Activated T-cell treated with anti-CD3 and anti-CD28 coated beads for 48 hours (primary cell): Measurements from ENCODE around the gene PKP1.

Source experiments
- DNase-seq: peaks from one replicate; pipeline ENCODE4 v3.0.0-alpha.2; 2020; ENCODE audit warnings: low read depth

PKP1 gene

DNA sequence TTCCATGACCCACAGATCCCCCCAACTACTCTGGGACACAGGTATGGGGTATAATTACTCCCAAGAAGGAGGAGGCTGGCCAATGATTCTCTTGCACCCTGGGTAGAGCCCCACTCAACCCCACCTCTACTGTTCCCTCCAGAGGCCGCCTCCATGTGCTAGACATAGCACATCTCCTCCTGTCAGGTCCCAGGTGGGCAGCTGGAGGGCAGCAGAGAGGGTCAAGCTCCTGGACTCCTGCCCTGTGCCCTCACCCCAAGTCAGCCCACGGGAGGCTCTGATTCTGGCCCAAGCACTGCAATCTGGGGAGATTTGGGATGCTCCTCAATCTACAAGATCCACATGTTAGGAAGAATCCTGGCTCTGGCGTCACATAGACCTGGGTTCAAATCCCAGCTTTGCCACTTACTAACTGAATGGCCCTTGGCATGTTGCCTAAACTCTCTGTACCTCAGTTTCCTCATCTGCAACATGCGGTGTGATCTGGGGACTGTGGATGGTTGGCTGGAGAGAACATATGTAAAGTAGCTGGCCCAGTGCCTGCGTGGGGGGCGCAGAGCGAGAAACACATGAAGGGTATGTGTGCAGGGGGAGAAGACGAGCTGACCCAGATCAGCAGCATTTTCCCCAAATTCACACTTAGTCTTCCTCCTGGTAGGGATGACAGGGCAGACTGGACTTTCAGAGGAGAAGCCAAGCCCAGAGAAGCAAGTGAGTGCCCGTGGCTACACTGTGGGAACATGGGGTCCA lies 71.0 kb downstream of the PKP1 start:
- no peak for DNase-seq

DNA sequence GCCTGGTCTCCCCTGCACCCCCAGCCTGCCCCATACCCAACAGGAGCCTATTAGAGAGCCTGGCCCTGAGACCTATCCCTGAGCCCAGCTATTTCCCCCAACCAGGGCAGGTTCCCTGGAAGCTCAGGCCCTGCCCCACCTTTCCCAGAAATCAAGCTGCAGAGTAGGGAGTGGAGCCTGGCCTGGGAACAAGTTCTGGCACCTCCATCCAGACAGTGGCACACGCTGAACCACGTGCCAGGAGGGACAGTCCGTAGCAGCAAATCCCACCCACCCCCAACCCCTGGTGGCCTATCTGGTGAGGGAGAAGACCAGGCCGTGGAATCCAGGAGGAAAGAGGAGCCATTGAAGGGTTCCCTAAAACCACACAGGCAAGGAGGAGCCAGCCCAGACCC lies 71.6 kb downstream of the PKP1 start:
- no peak for DNase-seq

DNA sequence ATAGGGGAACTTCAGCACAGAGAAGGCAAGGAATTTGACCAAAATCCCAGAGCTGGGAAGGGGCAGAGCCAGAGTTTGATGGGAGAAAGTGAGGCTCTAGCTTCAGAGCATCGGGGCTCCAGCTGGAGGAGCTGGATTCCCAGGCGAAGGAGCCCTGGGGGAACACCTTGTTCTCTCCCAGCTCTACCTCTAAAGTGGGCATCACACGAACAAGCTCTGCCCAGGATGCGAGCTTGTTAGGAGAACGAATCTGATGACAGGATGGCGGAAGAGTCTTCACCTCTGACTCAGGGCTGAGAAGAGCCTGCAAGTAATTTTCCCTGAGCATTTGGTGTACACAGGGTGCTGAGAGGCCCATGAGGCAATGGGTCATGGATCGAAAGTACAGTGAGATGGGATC lies 72.2 kb downstream of the PKP1 start:
- no peak for DNase-seq

DNA sequence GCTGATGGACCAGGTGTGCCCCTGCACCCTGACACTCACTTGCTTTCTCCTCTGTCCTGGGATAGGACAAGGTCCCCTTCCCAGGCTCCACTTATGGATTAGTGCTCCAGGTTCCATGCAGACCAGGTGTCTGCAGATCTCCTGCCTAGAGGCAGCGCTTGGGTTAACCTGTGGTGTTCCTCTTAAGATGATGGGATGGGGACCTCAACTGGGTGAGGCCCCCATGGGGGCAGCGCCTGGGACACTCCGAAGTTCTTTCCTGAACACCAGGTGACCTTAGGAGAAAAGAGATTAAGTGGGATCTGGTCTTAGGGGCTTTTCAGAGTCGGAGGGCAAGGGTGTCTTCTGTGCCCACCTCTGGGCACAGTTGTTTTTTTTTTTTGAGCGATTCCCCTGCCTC lies 72.9 kb downstream of the PKP1 start:
- DNase-seq = no peak

DNA sequence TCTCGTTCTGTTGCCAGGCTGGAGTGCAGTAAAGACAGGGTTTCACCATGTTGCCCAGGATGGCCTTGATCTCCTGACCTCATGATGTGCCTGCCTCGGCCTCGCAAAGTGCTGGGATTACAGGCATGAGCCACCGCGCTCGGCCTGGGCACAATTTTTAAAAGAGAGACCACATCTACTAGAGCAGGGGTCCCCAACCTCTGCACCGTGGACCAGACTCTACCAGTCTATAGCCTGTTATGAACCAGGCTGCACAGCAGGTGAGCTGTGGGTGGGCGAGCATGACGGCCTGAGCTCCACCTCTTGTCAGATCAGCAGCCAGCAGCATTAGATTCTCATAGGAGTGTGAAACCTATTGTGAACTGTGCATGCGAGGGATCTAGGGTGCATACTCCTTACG lies 73.4 kb downstream of the PKP1 start:
- DNase-seq = no peak

DNA sequence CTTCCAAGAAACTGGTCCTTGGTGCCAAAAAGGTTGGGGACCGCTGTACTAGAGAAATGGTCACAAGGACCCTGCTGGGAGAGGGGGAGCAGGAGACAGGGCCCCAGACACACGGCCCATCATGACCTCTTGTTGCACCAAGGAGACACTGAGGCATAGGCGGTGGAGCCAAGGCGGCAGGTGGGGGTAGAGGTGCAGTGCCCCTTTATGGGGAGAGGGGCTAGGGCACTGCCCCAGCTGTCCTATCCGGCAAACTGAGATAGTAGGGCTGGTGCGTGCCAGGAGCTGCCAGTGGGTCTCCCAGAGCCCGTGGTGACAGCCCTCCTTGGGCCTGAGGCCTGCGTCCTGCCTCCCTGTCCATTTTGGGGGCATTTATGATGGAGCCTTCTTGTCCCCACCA lies 73.9 kb downstream of the PKP1 start:
- DNase-seq = no peak

DNA sequence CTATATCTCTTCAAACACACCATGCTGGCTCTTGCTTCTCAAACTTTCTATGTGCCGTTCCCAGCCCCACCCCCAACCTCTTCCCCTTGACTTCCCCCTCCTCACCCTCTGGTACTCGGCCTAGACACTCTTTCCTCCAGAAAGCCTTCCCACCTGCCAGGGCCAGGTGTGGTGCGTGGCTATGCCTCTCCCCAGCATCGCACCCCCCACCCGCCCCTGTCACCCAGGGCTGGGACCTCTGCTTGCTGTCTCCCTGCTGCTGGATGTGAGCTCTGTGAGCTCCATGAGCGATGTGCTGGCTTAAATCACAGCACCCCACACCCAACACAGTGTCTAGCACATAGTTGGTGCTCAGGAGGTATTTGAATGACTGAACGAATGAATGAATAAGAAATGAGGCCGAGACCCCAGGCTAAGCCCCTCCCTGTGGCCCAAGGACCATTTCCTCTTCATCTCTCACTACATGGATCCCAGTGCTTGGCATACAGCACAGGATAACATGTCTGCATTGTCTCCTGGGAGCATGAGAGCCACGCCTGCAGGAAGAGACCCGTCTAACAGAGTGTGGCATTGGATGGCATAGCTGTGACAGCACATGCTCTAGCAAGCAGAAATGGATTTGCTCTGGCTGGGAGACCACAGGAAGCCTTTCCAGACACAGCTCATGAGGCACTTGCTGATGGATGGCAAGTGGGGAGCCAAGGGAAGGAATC lies 74.5 kb downstream of the PKP1 start:
- no peak for DNase-seq

DNA sequence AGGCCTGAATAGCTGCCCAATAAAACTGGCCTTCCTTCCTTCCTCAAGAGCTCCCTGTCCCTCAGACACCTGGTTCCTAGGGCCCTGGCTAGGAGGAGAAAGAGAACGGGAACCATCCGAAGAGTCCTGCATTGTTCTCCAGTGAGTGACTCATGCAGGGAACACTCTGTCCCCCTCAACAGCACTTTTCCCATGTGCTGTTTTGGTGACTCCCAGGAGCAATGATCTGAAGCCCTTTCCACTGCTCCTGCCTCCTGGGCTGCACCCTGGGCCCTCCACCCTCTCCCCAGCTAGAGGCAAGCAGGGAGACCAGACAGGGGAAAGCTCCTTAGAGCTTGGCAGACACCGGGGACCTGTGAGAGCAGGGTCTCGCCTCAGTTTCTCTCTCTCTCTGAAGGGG lies 75.3 kb downstream of the PKP1 start:
- DNase-seq = no peak

DNA sequence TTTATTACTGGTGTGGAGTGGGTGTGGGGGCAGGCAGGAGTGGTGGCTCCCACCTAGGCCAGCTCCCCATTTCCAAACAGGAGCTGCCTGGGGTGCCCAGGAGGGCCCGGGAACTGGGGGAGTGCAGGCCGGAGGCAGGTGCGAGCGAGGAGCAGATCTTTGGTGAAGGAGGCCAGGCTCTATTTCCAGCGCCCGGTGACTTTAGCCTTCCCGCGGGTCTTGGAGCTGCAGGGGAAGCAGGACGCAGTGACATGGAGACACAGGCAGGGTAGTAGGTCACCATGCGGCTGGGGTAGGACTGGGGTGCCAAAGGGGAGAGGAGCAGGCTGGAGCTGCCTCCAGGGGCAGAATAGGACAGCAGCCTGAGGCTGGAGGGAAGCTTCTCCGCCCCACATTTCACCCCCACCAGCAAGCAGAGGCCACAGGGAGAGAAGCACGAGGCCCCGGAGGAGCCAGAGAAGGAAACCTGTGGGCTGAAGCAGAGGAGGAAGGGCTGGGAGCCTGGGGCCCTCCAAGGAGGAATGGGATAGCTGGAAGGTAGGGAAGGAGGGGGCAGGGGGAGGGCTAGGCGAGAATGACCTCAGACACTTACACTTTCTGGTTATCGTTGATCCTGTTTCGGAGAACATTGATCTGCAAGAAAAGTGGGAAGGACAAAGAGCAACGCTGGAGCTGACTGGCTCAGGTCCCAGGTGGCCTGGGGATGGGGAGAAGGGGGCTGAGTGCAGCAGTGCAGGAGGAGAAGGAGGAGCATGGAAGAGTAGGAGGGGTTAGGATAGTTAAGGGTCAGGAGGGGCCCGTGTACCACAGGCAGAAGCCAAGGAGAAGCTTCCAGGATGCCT lies 75.9 kb downstream of the PKP1 start:
- DNase-seq = no peak

DNA sequence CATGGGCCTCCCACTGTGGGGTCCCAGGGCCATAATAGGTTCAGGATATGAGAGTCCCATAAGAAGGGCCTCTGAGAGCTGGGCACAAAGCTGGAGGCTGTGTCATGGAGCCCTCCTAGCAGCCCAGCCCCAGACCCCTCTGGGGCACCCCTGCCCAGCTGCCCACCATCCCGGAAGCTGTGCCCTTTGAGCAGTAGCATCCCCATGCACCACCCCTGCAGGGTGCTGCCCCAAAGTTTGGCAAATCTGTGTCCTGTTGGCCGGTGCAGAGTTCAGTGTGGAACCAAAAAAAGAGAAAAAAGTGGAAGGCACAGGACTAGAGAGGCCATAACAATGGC lies 76.5 kb downstream of the PKP1 start:
- DNase-seq = no peak

DNA sequence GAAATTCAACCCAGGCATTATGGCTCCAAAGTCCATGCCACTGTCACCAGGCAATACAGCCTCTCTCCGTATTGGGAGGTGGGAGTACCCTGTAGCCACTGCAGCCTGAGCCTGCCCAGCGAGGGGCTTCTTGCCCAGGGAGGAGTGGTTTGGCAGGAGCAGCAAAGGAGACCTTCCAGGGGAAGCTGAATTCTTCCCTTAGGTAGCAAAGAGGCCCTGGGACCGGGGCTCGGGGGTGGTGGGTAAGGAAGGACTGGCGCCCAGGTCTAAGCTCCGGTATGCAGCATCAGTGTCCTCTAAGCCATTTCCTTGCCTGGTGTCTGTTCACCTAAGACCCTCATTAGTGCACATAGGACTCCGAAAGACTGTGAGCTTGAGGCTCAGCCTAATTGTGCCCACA lies 77.2 kb downstream of the PKP1 start:
- no peak for DNase-seq

DNA sequence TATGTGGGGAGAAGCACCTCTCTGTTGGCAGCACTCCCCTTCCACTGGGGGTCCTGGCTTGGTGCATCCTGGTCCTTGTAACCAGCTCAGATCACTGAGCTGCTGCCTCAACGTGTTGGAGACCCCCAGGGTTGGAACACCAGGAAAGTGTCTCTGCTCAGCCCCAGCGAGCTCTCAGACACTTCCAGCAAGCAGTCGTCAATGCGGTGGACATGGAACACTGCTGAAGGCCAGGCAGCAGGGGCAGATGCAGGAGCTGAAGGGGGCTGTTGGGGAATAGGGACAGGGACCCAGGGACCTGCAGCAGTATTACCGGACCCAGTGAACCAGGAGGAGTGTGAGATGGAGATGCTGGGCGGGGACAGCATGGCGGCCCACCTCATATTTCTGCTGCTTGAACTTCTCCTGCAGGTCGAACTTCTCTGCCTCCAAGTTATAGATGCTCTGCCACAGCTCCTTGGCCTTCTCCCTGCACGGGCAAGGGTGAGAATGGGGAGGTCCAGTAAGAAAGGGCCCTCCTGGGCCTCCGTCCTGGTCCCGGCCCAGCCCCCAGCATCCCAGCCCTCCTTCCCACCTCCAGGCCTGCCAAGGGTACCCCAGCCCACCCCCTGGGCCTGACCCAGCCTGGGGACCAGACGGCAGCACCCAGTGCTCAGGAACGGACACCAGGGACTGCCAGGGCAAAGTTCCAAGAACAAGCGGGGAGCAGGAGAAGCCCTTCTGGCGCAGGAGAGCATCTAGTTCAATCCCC lies 77.8 kb downstream of the PKP1 start:
- DNase-seq = no peak

DNA sequence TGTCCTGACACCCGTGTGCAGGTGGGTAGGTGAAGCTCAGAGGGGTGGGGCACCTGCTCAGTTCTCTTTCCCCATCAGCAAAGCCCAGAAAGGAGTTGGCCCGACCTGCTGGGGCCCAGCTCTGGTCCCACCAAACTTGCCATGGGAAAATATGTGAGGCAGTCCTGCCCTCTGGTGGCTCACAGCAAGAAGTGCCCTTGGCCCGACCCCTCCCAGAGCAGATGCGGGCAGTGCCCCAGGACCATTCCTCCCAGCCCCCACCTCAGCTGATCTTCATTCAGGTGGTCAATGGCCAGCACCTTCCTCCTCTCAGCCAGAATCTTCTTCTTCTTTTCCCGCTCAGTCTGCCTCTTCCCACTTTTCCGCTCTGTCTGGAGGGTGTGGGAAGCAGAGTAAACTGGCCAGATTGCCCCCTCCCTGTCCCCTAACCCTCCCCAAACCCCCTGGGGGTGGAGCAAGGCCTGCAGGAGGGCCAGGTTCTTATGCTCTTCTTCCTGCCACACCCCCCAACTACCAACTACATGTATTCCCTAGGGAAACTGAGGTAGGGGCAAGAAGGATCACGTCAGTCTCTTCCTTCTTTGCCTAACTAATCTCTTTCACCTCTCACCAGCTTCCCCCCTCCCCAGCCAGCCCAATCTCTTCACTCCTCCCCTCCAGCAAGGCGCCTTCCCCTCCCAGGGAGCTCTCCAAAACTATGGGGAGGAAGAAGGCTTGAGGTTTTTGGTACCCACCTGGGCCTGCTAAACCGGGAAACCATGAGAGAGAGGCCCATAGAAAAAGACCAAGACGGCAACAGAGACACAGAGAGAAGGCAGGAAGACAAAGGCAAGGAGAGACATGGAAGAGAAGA lies 78.6 kb downstream of the PKP1 start:
- peak; percentile 23 for DNase-seq

DNA sequence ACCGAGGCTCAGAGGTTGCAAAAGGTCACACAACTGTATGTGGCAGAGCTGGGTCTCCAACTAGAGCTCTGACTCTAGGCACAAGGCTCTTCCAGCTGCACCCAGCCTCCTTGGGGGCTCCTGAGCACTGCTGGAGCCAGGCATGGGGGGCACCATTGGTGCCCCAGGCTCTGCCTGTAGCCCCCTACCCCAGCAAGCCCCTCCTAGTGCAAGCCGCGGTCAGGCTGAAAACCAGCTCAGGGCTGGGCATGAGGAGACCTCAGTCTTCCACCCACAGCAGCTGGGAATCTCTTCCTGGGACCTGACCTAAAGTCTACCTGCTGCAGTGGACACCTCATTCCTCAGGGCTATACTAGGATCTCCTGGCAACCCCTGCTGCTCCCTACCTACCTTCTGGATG lies 79.6 kb downstream of the PKP1 start:
- DNase-seq = no peak

DNA sequence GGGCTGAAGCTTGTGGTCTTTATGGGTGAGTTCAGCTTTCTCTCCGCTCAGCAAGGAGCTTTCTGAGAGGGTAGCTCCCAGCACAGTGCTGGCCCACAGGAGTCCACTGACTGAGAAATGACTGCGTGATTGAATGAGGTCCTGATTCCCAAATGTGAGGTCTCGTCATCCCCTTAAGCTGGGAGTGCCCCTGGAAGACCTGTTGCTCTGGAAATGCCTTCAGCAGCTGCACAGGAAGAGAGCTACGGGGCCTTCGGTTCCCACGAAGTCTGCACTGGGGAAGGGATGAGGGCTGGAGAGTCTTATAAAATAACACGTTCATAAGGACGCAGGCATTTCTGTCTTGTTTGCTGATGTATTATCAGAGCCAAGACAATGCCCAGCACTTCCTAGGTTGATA lies 80.2 kb downstream of the PKP1 start:
- no peak for DNase-seq

DNA sequence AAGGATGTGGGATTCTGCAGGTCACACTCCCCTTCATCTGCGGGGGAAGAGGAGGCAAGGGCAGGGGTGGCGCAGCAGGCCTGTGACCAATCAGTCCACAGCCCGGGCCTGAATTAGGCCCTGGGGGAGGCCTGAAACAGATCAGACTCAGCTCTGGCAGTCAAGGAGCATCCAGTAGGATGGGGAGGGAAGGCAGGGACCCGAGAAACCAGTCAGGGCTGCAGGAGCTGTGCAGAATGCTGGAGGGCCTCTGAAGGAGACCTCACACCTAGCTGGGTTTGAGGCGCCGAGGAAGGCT lies 81.5 kb downstream of the PKP1 start:
- no peak for DNase-seq

DNA sequence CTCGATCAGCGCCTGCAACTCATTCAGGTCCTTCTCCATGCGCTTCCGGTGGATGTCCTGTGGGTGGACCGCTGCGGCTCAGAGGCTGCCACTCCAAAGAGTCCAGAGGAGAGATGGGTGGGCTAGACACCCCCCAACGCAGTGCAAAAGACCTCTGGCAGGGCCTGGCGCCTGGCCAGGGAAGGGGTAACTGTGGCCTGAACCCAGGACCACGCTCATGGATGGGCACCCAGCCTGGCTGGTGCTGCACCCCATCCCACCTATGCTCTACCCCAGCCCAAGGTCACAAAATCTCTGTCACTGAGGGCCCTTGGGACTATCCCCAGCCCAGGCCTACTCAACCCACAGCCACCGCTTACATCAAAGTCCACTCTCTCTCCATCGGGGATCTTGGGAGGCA lies 81.9 kb downstream of the PKP1 start:
- DNase-seq = no peak

DNA sequence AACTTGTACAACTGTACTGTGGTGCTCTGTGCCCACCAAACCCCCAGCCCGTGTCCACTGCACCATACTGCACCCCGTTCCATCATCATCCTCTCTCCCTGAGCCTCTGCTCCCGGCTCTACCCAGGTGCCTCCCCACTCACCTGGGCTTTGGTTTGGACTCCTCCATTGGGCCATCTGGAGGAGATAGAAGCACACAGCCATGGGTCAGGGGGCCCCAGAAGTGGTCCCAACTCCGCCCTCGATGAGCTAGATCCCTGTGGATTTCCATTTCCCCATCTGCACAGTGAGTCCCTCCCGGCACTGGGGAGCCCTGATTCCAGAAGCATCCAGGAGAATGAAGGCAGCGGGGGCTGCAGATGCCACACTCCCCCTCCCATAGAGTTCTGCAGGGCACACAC lies 83.4 kb downstream of the PKP1 start:
- no peak for DNase-seq

DNA sequence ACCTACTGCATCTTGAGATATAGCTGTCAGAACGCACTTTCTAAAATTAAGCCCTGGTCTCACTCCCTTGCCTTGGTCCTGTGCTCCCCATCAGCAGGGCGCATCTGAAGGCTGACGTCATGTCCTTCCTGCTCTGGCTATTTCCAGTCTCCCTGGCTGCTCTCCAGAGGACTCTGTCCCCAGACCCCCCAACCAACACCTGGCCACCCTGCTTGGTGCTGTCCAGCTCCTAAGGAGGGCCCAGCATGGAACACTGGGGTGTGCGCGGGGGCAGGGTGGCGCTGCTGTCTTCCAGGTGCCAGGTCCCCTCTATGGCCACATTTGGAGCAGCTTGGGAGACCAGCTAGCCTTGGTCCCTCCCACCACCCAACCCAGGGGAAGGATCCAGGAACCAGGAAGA lies 85.9 kb downstream of the PKP1 start:
- DNase-seq = no peak

DNA sequence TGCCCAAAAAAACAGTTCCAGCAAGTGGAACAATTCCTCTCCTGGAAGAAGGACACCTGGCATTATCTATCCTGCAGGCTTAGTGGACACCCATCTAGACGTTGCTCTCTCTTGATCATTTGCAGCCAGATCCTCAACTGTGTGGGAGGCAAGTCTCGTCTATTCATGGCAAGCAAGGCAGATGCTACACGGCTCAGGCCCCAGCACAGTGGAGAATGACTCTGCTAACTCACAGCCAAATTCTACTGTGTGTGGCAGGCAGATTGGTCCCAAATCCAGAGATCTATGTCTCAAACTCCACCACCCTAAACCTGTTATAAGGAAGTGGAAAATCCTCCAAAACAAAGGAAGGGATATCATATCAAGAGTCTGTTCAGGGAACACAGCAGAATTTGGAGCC lies 87.2 kb downstream of the PKP1 start:
- no peak for DNase-seq

DNA sequence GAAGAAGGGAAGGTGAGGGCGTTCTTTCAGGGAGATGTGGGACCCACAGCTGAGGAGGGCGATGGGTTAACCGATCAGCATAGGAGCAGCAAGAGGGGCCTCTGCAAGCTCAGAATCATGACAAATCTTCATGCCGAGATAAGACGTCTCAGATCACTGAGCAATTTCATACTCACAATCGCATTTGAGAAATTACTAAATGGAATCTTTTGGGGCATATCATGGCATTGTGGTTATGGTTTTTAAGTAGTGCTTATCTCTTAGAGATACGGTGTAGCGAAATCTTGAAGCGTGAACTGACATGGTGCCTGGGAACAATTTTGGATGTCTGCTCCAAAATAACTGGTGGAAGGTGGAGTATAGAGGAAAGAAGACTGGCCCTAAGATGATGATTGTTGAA lies 88.0 kb downstream of the PKP1 start:
- no peak for DNase-seq

DNA sequence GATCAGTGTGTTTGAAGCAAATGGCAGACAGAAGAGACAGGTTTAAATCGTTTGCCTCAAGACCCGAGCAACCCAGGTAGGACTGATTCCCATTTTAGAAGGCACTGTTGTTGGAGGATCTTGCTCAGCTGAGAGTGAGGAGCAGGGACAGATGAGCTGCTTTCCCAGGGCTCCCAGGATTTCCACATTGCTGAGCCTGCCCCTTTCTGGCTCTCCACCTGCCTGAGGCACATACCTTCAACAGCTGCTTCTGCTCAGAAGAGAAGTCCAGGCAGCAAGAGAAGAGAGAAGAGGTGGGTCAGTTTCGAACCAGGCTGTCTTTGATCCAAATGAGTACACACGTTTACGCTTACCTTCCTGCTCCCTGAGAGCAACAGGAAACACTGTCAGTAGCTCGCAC lies 88.5 kb downstream of the PKP1 start:
- no peak for DNase-seq
